GM21825 (cell line): ENCODE data around the gene FRMPD4.
"Not testable (repeated sequence)": the region's sequence is repeated elsewhere in the genome, so short reads cannot be mapped to it uniquely, and the experiment has no call there.

ENCODE experiments used
- ATAC-seq: cut with Tn5 transposase; IDR thresholded peaks from one replicate; pipeline ENCODE4 v1.9.1; 2021; ENCODE audit warnings: mild to moderate bottlenecking, moderate library complexity; ENCODE audit not compliant: unreplicated experiment

FRMPD4 gene

DNA sequence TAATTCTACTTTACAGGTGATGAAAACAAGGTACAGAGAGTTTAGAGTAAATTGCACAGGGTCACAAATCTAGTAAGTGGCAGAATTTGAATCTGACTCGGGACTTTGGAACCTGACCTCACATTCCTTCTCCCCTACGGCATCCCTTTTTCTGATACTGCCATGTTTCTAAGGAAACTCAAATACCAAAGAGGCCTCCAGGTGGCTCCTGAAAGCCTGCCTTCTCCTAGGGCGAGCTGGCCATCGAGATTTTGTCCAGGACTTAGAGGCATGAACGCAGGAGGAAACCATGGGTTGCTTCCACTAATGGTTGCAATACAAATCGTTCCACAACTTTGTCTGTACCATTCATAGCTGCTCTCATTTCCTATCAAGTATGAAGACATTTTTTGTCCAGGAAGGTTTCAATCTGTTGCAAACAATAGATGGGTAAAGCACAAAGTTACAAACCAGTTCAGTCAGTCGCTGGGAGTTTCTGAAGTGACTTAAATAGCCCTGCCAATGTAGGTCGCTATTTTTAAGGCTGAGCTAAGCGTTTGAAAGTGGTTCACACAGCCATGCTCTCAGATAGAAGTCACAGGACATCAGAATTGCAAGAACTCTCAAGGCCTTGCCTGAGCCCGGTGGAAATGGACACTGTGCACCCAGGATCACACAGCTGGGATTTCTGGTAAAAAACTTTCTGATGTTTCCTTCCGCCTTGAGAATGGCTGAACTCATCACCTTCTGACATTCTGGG, 356.3 kb downstream of the FRMPD4 start:
- ATAC-seq = no peak

DNA sequence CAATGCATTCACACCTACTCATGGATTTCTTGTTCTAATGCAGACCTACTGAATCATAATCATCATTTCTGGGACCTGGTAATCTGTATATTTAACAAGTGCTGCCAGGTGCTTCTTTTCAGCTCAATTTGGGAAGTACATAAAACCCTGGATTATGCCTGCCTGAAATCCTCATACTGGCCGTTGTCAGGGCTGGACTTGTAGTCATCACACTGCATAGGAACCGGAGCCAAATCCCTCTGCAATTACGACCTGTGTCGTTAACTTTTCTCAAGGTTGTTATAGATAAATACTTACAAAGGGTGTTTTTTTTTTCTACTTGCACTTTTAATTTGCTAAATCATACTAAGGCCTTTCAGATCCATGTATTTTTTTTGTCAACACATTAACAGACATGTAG, 358.1 kb downstream of the FRMPD4 start:
- no peak for ATAC-seq

DNA sequence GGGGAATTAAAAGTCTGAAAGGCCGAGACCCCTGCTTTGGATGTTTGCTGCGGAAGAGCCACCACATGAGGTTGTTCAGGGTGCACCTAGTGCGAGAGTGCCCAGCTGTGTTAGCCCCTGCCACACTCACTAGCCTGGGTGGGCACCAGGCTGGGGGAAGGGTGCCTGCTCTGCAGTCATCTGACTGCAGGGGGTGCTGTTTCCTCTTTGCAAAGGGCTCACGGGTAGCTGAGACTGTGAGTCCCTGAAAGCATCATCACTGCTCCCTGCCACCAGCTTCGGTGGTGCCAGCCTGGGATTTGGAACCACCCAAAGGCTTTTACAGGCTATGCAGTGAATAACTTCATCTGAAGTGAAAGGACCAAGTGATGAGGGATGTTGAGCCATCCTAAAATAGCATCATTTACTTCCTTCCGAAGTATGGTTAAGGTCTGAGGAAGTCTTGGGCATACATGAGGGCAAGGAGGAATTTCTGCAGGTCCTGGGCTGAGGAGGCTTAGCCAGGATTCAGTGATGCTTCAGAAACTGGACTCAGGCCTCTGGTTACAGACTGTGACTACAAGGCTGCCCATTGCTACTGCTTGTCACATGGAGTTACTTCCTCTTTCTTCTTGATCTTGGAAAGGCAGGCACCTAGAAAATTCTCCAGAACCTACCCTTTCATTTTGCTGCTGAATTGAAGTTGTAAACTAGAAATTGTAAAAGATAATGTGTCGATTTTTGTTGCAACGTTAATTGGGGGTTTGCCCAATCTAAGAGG, 359.7 kb downstream of the FRMPD4 start:
- peak; percentile 67 for ATAC-seq

DNA sequence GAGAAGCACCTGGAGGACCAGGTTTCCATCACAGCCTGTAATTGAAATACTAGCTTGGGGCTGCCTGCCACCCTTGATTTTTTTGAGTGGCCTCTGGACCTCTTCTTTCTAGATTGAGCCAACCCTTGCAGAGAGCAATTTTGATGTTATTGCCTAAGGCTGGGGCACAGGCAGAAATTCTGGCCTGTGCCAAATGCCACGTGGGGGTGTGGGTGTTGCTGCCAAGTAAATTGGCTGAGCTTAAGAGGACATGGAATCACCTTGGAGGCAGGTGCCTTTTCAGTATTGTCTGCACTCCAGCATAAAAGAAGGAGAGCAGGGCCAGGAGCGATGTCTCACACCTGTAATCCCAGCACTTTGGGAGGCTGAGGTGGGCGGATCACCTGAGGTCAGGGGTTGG, 366.9 kb downstream of the FRMPD4 start:
- no peak for ATAC-seq

DNA sequence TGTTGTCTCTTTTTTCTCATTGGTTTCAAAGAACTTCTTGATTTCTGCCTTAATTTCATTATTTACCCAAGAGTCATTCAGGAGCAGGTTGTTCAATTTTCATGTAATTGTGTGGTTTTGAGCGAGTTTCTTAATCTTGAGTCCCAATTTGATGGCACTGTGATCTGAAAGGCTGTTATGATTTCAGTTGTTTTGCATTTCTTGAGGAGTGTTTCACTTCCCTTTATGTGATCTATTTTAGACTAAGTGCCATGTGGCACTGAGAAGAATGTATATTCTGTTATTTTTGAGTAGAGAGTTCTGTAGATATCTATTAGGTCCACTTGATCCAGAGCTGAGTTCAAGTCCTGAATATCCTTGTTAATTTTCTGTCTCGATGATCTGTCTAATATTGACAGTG, 377.1 kb downstream of the FRMPD4 start:
- peak; percentile 98 for ATAC-seq

DNA sequence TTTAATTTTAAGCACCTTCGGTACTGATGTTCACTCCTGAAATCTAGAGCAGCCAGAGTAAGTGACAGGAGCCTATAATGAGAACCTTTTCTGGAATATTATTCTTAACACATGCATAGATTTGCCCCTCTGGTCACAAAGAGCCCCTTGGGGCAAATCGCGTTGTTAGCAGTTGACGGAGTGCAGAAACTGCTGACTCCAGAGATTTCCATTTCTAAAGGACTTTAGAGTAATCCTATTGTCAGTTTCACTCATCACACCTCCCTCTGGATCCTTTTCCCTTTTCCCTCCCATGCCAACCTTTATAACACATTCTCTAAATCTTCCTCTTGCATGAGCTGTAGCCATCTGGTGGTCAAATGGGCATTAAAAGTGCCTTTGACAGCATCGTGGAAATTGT, 388.0 kb downstream of the FRMPD4 start:
- ATAC-seq = no peak

DNA sequence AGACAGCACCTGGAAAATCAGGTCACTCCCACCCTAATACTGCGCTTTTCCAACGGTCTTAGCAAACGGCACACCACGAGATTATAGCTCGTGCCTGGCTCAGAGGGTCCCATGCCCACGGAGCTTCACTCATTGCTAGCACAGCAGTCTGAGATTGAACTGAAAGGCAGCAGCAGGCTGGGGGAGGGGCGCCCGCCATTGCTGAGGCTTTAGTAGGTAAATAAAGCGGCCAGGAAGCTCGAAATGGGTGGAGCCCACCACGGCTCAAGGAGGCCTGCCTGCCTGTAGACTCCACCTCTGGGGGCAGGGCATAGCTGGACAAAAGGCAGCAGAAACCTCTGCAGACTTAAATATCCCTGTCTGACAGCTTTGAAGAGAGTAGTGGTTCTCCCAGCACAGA, 399.8 kb downstream of the FRMPD4 start:
- not testable (repeated sequence) for ATAC-seq

DNA sequence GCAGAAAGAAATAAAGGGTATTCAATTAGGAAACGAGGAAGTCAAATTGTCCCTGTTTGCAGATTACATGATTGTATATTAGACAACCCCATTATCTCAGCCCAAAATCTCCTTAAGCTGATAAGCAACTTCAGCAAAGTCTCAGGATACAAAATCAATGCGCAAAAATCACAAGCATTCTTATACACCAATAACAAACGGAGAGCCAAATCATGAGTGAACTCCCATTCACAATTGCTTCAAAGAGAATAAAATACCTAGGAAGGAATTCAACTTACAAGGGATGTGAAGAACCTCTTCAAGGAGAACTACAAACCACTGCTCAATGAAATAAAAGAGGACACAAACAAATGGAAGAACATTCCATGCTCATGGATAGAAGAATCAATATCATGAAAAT, 404.0 kb downstream of the FRMPD4 start:
- not testable (repeated sequence) for ATAC-seq

DNA sequence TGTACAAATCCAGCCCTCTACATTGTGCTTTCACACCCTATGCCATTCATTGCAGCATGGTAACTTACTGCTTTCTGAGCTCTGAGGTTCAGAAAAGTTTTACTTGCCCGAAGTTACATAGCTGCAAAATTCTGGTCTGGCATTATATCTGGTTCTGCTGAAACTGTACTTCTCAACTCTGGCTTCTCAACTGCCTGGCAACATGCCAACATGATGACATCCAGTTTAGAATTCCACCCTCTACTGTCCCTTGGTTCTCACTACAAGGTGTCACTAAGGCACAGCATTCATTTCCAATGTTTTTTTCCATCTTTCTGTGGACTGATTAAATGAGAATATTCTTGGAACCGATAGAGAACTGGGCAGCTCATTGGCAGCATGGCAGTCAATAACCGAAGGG, 410.1 kb downstream of the FRMPD4 start:
- no peak for ATAC-seq

DNA sequence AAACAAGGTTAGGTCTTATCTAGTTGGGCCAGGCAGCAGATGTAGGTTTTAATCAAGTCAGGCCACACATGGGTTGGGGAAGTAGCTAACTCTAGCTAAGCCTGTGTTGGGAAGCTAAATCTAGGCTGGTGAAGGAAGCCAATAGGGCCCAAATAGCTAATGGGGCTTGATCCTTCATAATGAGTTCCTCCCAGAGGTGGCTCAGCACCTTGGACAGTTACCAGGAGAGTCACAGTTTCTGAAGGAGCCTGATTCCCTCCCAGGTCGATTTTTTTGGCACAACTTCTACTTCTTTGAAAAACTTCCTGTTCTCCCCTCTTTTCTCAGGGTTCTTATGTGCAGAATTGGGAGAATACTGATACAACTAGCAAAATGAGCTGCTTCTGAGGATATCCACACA, 410.5 kb downstream of the FRMPD4 start:
- no peak for ATAC-seq

DNA sequence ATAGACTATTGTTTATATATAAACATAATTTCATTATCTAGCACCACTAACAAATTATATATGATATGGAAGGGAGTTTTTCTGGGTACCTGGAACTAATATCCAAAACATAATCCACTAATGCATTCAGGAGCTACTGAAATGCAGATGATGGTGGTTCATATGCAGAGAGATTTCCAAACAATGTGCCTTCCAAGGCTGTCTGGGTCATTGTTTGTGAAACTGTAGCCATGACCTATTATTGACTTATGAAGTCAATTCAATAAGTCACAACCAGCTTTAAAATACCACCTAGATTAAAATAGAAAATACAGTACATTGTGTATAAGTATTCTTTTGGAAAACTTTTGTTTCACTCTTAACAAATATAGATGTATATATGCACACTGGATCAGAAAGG, 415.9 kb downstream of the FRMPD4 start:
- ATAC-seq = no peak

DNA sequence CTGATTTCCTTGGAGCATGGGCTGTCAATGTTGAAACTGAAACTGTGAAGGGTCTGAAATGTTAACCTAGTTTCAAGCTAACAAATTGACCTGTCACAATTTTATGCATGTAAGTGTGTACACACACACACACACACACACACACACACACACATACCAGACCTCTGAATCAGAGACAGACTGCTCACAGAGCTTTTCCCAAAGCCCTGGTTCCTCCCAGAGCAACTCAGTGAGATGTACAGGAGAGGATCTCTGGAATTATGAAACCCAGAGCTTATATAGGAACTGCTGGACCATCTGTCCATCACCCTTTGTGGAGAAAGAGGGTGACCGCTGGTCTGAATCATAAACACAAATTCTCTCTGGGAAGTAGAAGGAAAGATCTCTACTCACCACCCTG, 424.8 kb downstream of the FRMPD4 start:
- ATAC-seq = no peak

DNA sequence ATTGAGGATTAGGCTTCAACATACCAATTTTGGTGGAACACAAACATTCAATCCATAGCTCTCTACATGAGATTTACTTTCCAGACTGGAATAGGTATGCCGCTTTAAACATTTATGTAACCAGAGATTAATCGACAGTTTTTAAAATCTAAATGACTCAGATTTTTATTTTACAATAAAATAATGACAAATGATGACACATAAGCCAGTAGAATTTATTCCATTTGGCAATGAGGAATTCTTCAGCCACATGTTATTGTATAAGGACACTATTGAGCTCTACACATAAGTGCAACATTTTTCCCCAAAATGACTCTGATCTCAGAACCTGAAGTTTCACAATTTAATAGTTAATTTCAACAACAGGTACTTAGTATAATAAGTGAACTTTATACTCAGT, 425.9 kb downstream of the FRMPD4 start:
- ATAC-seq = no peak

DNA sequence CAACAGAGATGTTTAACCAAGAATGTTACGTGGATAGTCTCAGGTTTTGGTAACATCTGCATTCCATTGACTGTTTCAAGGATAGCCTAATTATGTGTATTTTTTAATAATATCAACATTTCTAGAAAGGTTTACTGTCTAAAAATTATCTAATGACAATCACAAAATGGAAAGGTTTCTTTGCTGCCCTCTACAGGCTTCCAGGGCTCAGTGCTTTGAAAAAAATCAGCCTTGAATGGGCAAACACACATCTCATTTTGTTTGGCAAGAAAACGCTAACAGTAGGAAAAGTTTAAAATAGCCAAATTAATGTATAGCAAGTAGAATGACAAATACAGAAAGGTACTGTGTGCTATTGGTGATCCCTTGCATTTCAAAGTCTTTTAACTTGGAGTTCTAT, 429.6 kb downstream of the FRMPD4 start:
- no peak for ATAC-seq

DNA sequence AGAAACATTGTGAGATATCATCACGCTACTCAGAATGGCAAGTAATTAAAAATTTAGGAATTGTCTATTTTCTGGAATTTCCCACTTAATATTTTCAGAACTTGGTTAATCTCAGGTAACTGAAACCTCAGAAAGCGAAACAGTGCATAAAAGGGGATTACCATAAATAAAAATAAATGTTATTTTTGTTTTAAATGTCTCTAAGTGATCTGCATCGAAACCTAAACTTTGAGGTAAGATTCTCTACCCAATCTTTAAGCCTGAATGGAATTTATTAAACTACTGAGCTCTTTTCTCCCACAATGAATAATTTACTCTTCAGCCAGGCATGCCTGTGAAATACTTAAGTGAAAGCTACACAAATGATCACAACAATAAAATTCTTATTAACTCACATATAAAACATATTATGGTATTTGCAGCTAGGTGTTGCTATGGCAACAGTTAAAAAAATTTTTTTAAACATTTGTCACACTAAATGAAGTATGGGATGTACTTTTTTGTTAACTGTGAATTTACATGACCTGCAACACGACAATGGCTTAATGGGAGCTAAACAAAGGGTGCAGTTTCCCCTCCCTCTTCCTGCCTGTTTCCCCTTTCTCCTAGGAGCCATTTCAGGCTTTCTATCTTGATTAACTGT, 432.7 kb downstream of the FRMPD4 start:
- no peak for ATAC-seq

DNA sequence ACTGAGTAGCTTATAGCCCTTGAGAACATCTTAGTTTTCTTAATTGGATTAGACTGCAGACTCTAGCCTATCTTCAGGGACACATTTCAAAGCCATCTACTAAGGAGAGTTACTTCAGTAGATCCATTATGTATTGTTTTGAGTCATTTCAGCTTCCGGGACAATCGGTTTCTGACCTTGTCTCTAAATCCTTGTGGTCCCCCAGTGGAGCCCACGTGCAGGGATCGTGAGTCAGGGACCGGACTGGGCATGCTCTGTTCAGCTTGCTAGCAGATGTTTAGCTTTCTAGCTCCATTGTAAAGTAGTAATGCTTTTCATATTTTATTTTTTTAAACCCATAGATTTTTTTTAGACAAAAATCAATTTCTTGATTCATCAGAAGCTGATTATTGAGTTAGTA, 441.0 kb downstream of the FRMPD4 start:
- no peak for ATAC-seq

DNA sequence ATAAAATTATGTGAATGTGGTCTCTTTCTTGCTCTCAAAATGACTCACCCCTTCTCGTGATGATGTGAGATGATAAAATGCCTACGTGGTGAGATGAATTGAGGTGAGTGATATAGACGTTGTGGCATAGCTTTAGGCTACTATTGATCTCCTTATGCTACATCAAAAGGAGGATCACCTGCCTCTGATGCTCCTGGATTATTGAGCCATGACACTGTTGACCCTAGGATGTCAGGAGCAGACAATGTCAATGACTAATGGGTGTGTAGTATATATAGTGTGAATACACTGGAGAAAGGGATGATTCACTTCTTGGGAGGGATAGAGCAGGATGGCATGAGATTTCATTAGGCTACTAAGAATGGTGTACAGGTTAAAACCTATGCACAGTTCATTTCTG, 442.3 kb downstream of the FRMPD4 start:
- no peak for ATAC-seq

DNA sequence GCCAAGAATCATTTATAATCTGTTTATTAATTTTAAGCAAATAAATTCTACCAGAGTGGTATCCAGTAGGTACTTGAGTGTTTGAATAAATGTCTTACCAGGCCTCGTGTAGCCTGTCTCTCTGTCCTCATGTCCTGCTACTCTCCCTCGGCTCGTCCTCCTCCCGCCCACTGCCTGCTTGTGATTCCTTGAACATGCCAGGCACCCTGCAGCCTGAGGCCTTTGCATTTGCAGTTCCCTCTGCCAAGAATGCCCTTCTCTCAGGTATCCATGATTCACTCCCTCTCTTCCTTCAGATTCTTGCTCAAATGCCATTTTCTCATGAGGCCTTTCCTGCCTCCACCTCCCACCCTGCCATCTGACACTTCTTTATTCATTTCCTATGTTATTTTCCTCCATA, 443.3 kb downstream of the FRMPD4 start:
- ATAC-seq = no peak

DNA sequence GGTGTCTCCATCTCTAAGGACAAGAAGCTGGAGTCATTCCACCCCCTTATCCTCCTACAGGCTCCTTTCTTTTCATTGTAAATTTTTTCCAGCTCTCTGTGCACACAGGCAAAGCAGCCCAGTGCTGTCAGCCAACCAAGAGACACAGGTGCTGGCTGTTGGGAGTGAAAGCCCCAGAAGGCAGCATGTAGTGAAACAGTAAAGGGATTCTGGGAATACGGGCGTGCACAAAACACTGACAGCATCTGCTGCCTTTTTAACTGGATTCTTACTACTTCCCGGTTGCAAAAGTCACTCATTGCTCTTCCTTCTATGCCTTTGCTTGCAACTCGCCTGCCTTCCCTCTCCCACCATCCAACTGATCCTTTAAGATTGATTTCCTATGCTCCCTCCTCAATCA, 444.4 kb downstream of the FRMPD4 start:
- no peak for ATAC-seq

DNA sequence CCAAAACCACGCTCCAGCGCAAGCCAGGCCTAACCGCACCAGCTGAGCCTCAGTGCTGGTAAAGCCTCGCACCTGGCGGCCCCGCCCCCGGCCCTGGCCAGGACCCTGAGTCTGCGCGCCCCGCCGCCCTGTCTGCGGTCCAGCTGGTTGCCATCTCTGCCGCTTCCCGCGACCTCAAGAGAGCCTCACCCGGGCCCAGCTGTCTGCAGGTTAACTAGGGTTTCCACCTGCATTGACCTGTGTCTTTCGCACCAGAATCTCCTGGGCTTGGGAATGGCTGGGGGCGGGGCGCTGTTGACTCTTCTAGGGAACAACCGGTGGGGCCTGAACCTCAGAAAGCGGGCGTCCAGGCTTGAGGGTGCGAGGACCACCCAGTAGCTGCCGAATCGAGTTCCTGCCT, 445.3 kb downstream of the FRMPD4 start:
- no peak for ATAC-seq

DNA sequence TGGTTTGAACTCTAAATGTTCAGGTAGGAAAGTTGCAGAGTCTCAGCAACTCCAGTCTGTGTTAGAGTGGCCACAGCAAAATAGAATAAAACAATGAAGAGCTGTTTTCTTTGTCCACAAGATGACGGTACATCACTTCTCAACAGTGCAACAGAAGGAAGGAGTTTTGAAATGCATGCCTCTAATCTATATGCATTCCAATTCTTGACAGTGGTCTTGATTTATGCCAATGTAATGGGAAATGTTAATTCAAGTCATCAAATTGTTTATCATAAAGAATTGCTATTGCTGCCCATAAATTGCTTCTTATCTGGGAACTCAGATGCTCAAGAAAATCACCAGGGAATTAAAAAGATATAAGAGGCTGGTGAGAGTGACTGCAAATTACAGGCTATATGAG, 457.4 kb downstream of the FRMPD4 start:
- ATAC-seq = no peak

DNA sequence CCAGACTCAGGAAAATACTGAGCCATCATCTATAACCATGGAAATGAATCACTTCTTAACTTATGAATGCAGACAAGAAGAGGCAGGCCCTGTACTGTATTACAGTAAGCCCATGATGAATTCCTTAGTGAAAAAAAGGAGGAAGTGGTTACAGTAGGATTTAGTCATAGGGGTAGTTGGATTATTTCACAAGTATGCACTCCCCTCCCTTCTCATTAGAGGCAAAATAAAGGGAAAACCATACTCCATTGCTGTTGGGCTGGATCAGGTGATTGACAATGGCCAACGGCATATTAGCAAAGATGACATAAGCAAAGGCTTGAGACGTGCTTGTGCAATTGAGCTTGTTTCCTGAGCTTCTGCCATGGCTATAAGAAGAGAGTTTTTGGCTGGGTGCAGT, 471.8 kb downstream of the FRMPD4 start:
- ATAC-seq = no peak
